Measurements from ENCODE around the gene PLTP. TPM values are rescaled to one million over a fixed set of nuclear protein-coding genes. Genes with fewer than 3 reads are reported as not detected.
"Not testable (repeated sequence)": the region's sequence is repeated elsewhere in the genome, so short reads cannot be mapped to it uniquely, and the experiment has no call there.

PLTP gene, protein sequence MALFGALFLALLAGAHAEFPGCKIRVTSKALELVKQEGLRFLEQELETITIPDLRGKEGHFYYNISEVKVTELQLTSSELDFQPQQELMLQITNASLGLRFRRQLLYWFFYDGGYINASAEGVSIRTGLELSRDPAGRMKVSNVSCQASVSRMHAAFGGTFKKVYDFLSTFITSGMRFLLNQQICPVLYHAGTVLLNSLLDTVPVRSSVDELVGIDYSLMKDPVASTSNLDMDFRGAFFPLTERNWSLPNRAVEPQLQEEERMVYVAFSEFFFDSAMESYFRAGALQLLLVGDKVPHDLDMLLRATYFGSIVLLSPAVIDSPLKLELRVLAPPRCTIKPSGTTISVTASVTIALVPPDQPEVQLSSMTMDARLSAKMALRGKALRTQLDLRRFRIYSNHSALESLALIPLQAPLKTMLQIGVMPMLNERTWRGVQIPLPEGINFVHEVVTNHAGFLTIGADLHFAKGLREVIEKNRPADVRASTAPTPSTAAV
- 1 to 10 TPM; 3.0 to 8.8 TPM for total RNA-seq

DNA sequence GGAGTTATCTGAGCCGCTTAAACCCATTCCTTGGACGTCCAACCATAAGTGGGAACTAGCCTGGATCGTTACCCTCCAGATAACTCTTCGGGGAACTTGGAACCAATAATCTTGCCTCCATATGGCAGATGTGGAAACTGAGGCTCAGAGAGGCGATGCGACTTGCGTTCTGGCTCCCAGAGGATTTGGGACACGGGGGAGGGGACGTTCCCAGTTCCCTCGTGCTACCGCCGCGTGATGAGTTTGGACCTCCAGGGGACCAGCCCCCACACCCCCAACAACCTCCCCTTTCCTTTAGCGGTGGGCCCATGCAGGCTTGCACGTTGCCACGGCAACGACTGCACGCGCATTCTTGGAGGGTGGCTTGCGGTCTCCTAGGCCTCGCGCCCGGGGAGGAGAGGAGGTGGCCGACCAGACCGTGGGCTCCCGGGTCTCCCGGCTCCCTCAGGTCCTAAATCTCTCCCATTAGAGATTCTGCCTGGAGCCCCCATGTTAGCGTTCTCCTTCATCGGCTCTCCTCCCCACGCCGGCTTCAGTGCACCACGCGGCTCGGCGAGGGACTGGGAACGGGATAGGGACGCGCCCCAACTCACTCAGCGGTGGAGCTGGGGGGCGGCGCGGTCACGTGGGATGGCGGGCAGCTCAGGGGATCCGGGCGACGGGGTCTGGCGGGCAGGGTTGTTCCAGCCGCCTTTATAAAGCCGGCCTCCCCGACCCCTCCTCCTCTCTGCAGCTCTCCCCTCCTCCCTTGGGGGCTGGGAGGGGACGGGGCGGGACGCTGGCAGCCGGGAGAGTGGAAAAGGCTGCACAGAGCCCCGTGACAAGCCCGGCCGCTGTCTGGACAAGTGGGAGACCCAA is at the start of gene PLTP:
PLTP (minus strand) TSS at position 670 of the 858 bp plus-strand sequence. CDS start 703 bp downstream, outside the sequence.
- no peaks in the 10 kb centered on the region for H3K36me3 Mint-ChIP-seq
- no peak for ATAC-seq
- H3K27ac Mint-ChIP-seq: peak within 1 kb of the TSS; percentile 54 to 78
- peaks cover 8 to 25% of the 10 kb centered on the region in 2 donors for H3K4me1 Mint-ChIP-seq (ENCODE audit: low read depth in 2 of 2)
- DNase-seq (ENCODE audit: low spot score): no peak
- peaks cover 2% of the 10 kb centered on the region for H3K9me3 Mint-ChIP-seq
- H3K27me3 Mint-ChIP-seq: peaks cover 6 to 12% of the 10 kb centered on the region in 2 donors
- H3K4me3 Mint-ChIP-seq: peak within 1 kb of the TSS; percentile 68

DNA sequence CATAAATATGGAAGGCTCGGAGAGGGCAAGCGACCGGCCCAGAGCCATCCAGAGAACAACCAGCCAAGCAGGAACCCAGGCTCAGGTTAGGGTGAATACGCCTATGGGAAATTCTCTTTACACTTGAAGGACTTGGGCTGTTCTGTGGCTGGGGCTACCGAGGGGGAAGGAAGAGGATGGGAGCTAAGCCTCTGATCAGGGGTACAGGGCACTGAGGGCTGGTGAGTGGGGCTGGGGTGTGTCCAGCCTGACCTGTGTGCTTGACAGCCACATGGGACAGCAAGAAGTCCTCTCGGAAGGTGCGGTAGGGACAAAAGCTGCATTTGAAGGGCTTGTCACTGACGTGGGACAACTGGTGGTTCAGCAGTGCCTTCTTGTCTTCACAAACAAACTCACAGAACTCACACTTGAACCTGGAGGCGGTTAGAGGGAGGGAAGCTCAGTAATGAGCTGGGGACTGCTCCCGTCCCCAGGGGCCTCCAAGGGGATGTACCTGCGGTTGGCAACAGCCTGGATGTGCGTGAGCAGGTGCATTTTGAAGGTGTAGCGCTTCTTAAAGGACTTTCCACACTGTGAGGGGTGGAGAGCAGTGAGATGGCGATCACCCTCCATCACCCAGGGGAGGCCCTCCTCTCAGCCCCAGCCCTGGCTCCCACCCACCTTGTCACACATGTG is 48.1 kb upstream of the PLTP start:
- DNase-seq (ENCODE audit: low spot score): no peak
- no peak for ATAC-seq
- H3K4me1 Mint-ChIP-seq (ENCODE audit: low read depth in 2 of 2): no peaks in the 10 kb centered on the region
- no peak overlapping the region for H3K4me3 Mint-ChIP-seq
- H3K27me3 Mint-ChIP-seq: no peaks in the 10 kb centered on the region
- H3K9me3 Mint-ChIP-seq: no peaks in the 10 kb centered on the region
- peaks cover 4% of the 10 kb centered on the region for H3K36me3 Mint-ChIP-seq
- H3K27ac Mint-ChIP-seq: no peak overlapping the region

DNA sequence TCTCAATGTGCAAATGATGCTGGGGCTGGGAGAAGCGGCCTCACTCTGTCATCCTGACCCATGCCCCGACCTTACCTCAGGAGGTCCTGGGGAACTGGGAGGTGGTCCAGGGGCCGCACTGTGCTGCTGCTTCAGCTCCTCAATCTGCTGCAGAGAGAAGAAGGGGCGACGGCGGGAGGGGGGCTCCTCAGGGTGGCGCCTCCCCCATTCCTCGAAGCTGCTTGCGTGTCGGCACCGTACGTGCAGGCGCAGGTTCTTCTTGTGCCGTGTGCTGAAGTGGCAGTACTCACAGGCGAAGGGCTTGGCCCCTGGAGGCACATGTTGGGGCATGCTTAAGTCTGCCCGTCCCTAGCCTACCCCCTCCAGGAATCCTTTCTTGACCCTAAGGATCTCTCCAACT is 47.2 kb upstream of the PLTP start:
- H3K4me3 Mint-ChIP-seq: no peak overlapping the region
- H3K27me3 Mint-ChIP-seq: no peaks in the 10 kb centered on the region
- H3K4me1 Mint-ChIP-seq (ENCODE audit: low read depth in 2 of 2): no peaks in the 10 kb centered on the region
- H3K9me3 Mint-ChIP-seq: no peaks in the 10 kb centered on the region
- DNase-seq (ENCODE audit: low spot score) (no peak), ATAC-seq (no peak)
- H3K27ac Mint-ChIP-seq: no peak overlapping the region
- peaks cover 4% of the 10 kb centered on the region for H3K36me3 Mint-ChIP-seq

DNA sequence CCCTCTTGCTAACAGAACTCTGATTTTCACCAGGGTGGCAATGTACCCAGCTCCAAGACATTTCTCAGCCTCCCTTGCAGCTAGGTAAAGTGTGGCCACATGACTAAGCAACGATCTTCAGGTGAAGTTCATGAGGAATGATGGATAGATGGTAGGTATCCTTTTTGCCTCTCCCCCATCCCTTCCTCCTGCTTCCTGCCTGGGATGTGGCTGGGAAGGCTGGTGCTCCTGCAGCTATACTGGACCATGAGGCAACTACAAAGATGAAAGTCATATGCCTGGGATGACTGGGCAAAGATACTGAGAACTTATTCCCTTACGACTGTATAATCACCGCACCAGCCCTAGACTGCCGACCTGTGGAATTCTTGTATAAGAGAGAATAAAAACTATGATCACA is 46.6 kb upstream of the PLTP start:
- Mint-ChIP-seq H3K4me3 (no peak overlapping the region), H3K27me3 (no peaks in the 10 kb centered on the region), H3K4me1 (ENCODE audit: low read depth in 2 of 2) (no peaks in the 10 kb centered on the region), H3K9me3 (no peaks in the 10 kb centered on the region), H3K36me3 (peaks cover 4% of the 10 kb centered on the region), H3K27ac (no peak overlapping the region)
- DNase-seq (ENCODE audit: low spot score): no peak
- ATAC-seq: no peak

DNA sequence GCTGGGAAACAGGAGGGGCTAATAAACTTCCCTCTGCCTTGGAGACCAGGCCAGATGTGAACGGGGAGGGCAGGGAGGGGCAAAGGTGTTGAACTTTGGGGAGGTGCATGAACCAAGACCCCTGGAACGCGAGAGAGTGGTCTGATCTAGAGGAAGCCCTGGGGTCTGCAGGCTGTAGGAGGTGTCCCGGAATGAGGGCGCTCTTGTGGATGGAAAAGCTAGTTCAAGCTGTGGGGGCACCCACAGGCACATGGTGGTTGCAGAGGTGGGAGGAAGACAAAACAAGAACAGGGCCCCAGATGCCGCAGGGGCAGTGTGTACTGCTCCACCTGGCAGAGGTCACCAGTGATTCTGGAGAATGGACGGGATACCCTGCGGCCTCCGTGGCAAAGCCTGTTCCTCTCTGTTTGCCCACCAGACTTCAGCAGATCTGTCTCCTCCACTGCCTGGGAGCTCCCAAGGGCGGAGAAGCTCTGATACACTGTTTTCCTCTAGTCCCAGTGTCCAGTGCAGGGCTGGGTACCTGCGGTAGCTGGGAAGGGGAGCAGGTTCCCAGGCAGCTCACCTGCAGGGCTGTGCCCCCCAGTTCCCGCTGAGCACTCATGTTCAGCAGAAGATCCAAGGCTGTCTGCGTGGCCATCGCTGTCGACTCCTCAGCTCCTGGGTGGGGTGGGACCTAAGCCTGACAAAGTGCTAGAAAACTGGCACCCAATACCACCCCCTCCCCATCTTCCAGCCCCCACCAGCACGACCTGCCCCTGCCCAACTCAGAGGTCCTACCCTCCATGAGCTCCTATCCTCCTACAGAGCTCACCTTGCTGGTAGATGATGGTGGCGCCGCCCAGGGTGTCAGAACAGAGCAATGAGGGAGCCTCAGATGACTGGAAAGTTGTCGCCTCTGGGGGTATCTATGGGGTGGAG is 45.3 kb upstream of the PLTP start:
- Mint-ChIP-seq H3K27ac (no peak overlapping the region), H3K4me1 (ENCODE audit: low read depth in 2 of 2) (no peaks in the 10 kb centered on the region), H3K4me3 (no peak overlapping the region), H3K9me3 (no peaks in the 10 kb centered on the region), H3K36me3 (peaks cover 4% of the 10 kb centered on the region), H3K27me3 (no peaks in the 10 kb centered on the region)
- ATAC-seq: peak in 1 of 2 donors; percentile 22
- no peak for DNase-seq (ENCODE audit: low spot score)

DNA sequence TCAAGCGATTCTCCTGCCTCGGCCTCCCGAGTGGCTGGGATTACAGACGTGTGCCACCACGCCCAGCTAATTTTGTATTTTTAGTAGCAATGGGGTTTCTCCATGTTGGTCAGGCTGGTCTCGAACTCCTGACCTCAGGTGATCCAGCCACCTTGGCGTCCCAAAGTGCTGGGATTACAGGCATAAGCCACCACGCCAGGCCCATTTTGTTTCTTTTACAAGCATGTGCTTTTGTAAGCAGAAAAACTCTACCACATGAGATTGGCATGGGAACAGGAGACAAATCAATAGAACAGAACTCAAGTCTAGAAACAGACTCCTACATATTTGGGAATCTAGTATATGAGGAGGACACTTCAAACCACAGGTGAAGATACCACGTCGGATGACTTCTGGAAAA is 44.4 kb upstream of the PLTP start:
- H3K36me3 Mint-ChIP-seq; H3K27ac Mint-ChIP-seq; H3K4me3 Mint-ChIP-seq; H3K4me1 Mint-ChIP-seq (ENCODE audit: low read depth in 2 of 2); H3K27me3 Mint-ChIP-seq; H3K9me3 Mint-ChIP-seq; ATAC-seq; DNase-seq (ENCODE audit: low spot score): not testable (repeated sequence)

DNA sequence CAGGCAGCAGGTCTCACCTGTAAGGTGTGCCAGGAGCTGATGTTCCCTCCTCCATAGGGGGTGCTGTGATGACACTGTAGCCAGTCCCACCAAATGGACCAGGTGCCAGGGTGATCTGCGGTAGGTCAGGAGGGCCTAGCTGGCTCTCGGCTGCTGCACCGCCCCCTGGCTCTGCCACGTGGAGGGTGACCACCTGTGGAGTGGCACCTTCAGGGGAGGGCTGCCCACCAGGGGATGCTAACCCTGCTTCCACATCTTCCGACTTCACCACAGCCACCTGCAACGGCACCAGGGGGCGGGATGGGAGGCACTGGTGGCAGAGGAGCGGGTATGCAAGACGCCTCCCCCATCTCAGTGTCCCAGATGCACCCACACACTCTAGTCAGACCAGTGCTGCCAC is 41.7 kb upstream of the PLTP start:
- Mint-ChIP-seq H3K9me3 (no peaks in the 10 kb centered on the region), H3K4me1 (ENCODE audit: low read depth in 2 of 2) (peaks cover 0 to 6% of the 10 kb centered on the region in 2 donors), H3K4me3 (no peak overlapping the region), H3K27ac (no peak overlapping the region), H3K27me3 (no peaks in the 10 kb centered on the region), H3K36me3 (peaks cover 3% of the 10 kb centered on the region)
- ATAC-seq (no peak), DNase-seq (ENCODE audit: low spot score) (no peak)

DNA sequence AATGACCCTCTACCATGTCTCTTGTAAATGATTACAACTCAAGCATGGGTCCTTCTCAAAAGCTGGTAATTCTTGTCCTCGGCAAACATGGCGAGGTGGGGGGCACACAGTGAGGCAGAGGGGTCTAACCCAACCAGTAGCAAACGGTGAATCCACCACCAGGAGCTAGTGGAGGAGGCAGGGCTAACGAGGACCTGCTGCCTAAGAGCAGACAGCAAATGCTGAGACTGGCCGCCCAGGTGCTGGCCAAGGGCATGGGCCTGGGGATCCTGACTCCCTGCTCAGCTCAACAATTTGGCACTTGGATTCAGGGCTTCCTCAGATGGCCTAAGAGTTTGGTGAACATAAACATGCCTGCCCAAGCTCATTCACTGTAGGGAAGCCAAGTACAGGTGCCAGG is 40.9 kb upstream of the PLTP start:
- Mint-ChIP-seq H3K27me3 (no peaks in the 10 kb centered on the region), H3K36me3 (no peaks in the 10 kb centered on the region), H3K4me1 (ENCODE audit: low read depth in 2 of 2) (peaks cover 0 to 6% of the 10 kb centered on the region in 2 donors), H3K9me3 (no peaks in the 10 kb centered on the region), H3K4me3 (no peak overlapping the region), H3K27ac (no peak overlapping the region)
- no peak for ATAC-seq
- DNase-seq (ENCODE audit: low spot score): no peak

DNA sequence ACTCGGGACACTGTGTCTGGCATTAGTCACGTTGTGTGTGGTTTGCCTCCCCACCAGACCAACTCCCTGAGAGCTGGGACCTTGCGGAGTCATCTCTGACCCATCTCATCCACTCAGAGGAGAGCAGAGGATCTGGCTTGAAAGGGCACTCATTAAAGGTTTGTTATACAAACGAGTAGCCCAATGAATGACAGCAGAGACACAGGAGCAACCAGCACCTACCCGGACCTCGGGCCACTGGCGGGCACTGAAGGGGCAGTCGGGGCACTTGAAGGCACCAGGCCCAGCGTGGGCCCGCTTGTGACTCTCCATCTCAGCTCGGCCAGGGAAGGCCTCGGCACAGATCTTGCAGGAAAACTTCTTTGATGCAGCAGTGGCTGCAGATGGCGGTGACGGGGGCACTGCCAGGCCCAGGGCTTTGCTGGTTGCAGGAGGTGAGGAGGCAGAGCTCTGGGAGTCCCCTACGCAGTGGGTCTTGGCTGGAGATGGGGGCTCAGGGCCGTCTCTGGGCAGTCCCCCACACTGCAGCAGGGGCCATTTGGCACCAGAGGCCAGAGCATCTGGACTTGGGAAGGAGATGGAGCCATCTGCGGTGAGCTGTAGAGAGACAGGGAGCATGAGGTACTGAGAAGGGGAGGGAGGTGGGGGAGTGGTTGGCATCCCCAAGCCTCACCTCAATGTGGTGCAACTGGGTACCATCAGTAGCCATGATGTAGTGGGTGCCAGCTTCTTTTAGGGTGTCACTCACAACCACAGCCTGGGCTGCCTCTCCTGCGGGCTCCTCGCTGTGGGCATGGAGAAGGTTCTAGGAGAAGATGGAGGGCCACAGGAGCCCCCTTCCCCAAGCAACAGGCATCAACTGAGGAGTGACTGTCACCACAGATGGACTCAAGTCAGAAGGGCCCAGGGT is 40.2 kb upstream of the PLTP start:
- no peak for DNase-seq (ENCODE audit: low spot score)
- Mint-ChIP-seq H3K9me3 (no peaks in the 10 kb centered on the region), H3K27ac (peak overlapping the region in 1 of 2 donors; percentile 45), H3K27me3 (no peaks in the 10 kb centered on the region), H3K36me3 (no peaks in the 10 kb centered on the region), H3K4me1 (ENCODE audit: low read depth in 2 of 2) (peaks cover 0 to 6% of the 10 kb centered on the region in 2 donors), H3K4me3 (no peak overlapping the region)
- ATAC-seq: no peak

DNA sequence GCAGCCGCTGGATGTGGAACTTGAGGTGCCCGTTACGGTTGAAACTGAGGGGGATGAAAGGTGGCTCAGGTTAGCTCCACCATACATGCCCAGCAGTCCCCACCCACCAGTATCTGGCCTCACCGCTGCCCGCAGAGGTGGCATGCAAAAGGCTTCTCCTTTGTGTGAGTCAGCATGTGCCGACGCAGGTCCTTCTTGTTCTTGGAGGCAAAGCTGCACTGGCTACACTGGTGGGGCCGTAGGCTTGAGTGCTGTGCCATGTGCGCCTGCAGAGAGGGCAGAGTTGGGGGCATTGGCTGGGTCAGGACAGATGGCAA is 38.3 kb upstream of the PLTP start:
- H3K36me3 Mint-ChIP-seq: peaks cover 6% of the 10 kb centered on the region
- no peak for ATAC-seq

DNA sequence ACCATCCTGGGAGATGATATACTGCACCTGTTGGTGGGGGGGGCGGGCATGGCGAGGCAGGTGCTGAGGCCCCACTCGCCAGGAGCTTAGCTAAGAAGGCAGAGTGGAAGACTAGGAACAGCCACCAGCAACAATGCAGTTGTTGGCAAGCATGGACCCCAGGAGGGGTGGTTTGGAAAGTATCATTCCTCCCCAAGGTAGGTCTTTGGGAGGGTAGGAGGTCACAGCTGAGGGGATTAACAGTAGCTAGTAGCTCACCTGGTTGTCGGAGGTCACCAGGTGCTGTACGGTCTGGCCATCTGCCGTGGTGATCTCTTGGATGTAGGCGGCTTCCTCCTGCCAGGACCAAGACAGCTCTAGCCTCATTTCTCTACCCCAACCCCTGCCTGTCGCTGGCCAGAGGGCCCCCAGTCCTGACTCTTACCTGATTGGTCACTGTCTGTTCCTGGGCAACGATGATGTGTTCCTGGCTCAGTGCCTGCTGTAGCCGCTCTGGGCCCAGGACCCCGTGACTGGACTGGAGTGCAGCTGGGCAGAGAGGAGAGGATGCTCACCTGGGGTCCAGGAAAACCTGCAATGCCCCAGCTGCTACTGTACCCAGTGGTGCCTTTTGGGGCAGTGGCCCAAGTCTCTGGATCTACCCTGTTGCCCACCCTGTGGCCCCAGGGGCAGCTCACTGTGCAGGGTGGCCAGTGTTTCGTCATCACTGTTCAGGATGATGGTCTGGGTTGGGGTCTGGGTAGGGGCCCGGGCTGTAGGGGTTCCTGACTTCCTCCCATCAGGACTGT is 37.8 kb upstream of the PLTP start:
- no peak overlapping the region for H3K4me3 Mint-ChIP-seq
- peak overlapping the region; percentile 28 to 43 for H3K27ac Mint-ChIP-seq
- DNase-seq (ENCODE audit: low spot score) (no peak), ATAC-seq (no peak)
- no peaks in the 10 kb centered on the region for H3K27me3 Mint-ChIP-seq
- no peaks in the 10 kb centered on the region for H3K9me3 Mint-ChIP-seq
- H3K36me3 Mint-ChIP-seq: peaks cover 6% of the 10 kb centered on the region
- peaks cover 20 to 29% of the 10 kb centered on the region in 2 donors for H3K4me1 Mint-ChIP-seq (ENCODE audit: low read depth in 2 of 2)

More for the DNA sequence above, 38.3 kb upstream of the PLTP start:
- H3K4me3 Mint-ChIP-seq: no peak overlapping the region
- no peaks in the 10 kb centered on the region for H3K9me3 Mint-ChIP-seq
- H3K27me3 Mint-ChIP-seq: no peaks in the 10 kb centered on the region
- no peak overlapping the region for H3K27ac Mint-ChIP-seq
- peaks cover 16 to 24% of the 10 kb centered on the region in 2 donors for H3K4me1 Mint-ChIP-seq (ENCODE audit: low read depth in 2 of 2)
- no peak for DNase-seq (ENCODE audit: low spot score)

All from natural killer cell treated with Interleukin-12 subunit alpha and Interleukin-12 subunit beta and Interleukin-15 and Interleukin-18, amount 100 ng/mL, for 72 hours (primary cell).